B cell (primary cell): Measurements from ENCODE around the gene GLOD4. TPM values are rescaled to one million over a fixed set of nuclear protein-coding genes. Genes with fewer than 3 reads are reported as not detected.
"Not testable (repeated sequence)": the region's sequence is repeated elsewhere in the genome, so short reads cannot be mapped to it uniquely, and the experiment has no call there.

Experiments
- ATAC-seq: fragments of 200-7000 bp; cut with Tn5 transposase; one replicate; pipeline ENCODE4 v1.10.0; 2021; ENCODE audit warnings: low read depth, mild to moderate bottlenecking, moderate number of reproducible peaks, moderate library complexity
- CTCF ChIA-PET: fragments of 350-600 bp; sonication (Branson Sonifier 250); formaldehyde crosslinking; loops from one replicate; lab custom pipeline; 2021; ENCODE audit warnings: antibody characterized with exemption, inconsistent platforms; lab: Charles Lee
- POLR2A ChIA-PET: fragments of 350-600 bp; sonication (Branson Sonifier 250); formaldehyde crosslinking; loops from one replicate; lab custom pipeline; 2021; ENCODE audit warnings: antibody characterized with exemption; lab: Charles Lee
- DNase-seq: peaks from one replicate; pipeline ENCODE4 v3.0.0; 2013
- H2AFZ ChIP-seq: 2 replicates; pipeline ENCODE4 v1.6.1; 2012; ENCODE audit warnings: mild to moderate bottlenecking, low read depth, low read length; ENCODE audit not compliant: insufficient read depth, poor library complexity, severe bottlenecking
- H3K27ac ChIP-seq, 2 donors: 1 replicate in 1 of 2; 2 replicates in 1 of 2; pipeline ENCODE4 v1.5.1; 2012 to 2013; ENCODE audit warnings: low read length in 2 of 2, mild to moderate bottlenecking in 2 of 2, moderate library complexity in 1 of 2
- H3K27me3 ChIP-seq, 4 experiments: fragments of 200-600 bp in 1 of 4; sonication (generic) in 1 of 4; replicated peaks in 1 of 4; 1 replicate in 2 of 4; 2 replicates in 2 of 4; pipeline versions ENCODE4 v1.6.1 to v1.7.0; 2013 to 2016; ENCODE audit warnings: low read length in 3 of 4, mild to moderate bottlenecking in 2 of 4, mixed read lengths in 1 of 4, moderate library complexity in 1 of 4; ENCODE audit not compliant: insufficient read depth in 4 of 4, control insufficient read depth in 3 of 4; ENCODE audit errors: control extremely low read depth in 1 of 4
- H3K36me3 ChIP-seq, 2 experiments: replicated peaks in 1 of 2; 1 replicate in 1 of 2; 2 replicates in 1 of 2; pipeline versions ENCODE4 v1.6.1 to v1.7.1; 2013; ENCODE audit warnings: low read length in 1 of 2; ENCODE audit not compliant: insufficient read depth in 2 of 2, control insufficient read depth in 1 of 2; ENCODE audit errors: control extremely low read depth in 1 of 2, extremely low read depth in 1 of 2
- H3K4me1 ChIP-seq, 2 donors: fragments of 200-600 bp in 1 of 2; sonication (generic) in 1 of 2; 1 replicate in 1 of 2; 2 replicates in 1 of 2; pipeline versions ENCODE4 v1.5.1 to v1.6.1; 2013 to 2017; ENCODE audit warnings: low read length in 2 of 2; ENCODE audit not compliant: control insufficient read depth in 2 of 2, insufficient read depth in 2 of 2
- H3K4me2 ChIP-seq: replicated peaks from 2 replicates; pipeline ENCODE3; 2012; ENCODE audit warnings: mild to moderate bottlenecking, low read depth, low read length; ENCODE audit not compliant: poor library complexity, severe bottlenecking
- H3K4me3 ChIP-seq, 5 experiments: fragments of 200-600 bp in 1 of 5; sonication (generic) in 1 of 5; 1 replicate in 3 of 5; 2 replicates in 2 of 5; pipeline versions ENCODE4 v1.5.1 to v1.7.0; 2011 to 2016; ENCODE audit warnings: low read length in 4 of 5, mild to moderate bottlenecking in 4 of 5, low read depth in 2 of 5, control low read depth in 1 of 5, moderate library complexity in 1 of 5; ENCODE audit not compliant: insufficient read depth in 1 of 5; ENCODE audit errors: control extremely low read depth in 1 of 5, extremely low read depth in 1 of 5
- H3K79me2 ChIP-seq: fragments of 200-600 bp; sonication (generic); one replicate; pipeline ENCODE4 v1.6.0; 2016; ENCODE audit warnings: low read length; ENCODE audit not compliant: control insufficient read depth, insufficient read depth
- H3K9ac ChIP-seq: fragments of 200-600 bp; sonication (generic); 2 replicates; pipeline ENCODE4 v1.6.1; 2017; ENCODE audit warnings: mild to moderate bottlenecking, low read length, moderate library complexity
- H3K9me3 ChIP-seq, 3 donors: one replicate each; pipeline versions ENCODE4 v1.6.1 to v1.7.1; 2013; ENCODE audit warnings: low read length in 2 of 3; ENCODE audit not compliant: control insufficient read depth in 2 of 3, insufficient read depth in 1 of 3; ENCODE audit errors: control extremely low read depth in 1 of 3
- H4K20me1 ChIP-seq: 2 replicates; pipeline ENCODE4 v1.6.0; 2012; ENCODE audit warnings: mild to moderate bottlenecking, low read length; ENCODE audit not compliant: insufficient read depth, control insufficient read depth, poor library complexity, severe bottlenecking
- H3K27ac Mint-ChIP-seq: one replicate; pipeline ENCODE4 v1.8.0; 2021; ENCODE audit warnings: mixed read lengths
- H3K27me3 Mint-ChIP-seq: one replicate; pipeline ENCODE4 v1.8.0; 2021; ENCODE audit warnings: mixed read lengths
- H3K4me1 Mint-ChIP-seq: one replicate; pipeline ENCODE4 v1.8.0; 2021; ENCODE audit warnings: mixed read lengths
- H3K4me3 Mint-ChIP-seq: one replicate; pipeline ENCODE4 v1.8.0; 2021; ENCODE audit warnings: mixed read lengths
- H3K9me3 Mint-ChIP-seq: one replicate; pipeline ENCODE4 v1.8.0; 2022; ENCODE audit warnings: mixed read lengths; ENCODE audit not compliant: insufficient read depth
- CTCF ChIP-seq: fragments of 200-600 bp; IDR thresholded peaks from one replicate; pipeline ENCODE4 v1.8.0; 2022; ENCODE audit warnings: antibody characterized with exemption, mild to moderate bottlenecking
- EZH2 ChIP-seq: IDR thresholded peaks from 2 replicates; pipeline ENCODE4 v1.6.1; 2012; ENCODE audit warnings: borderline replicate concordance, low read depth, mild to moderate bottlenecking, moderate library complexity, low read length; ENCODE audit not compliant: insufficient read depth, poor library complexity, severe bottlenecking
- WGBS: methylation state at CpG from one replicate; pipeline ENCODE4 v1.1.5; 2013; ENCODE audit warnings: missing lambda C conversion rate; ENCODE audit not compliant: insufficient coverage; 5-methylcytosine and 5-hydroxymethylcytosine counted together
- intact Hi-C: fragments of 100-400 bp; cut with micrococcal nuclease; formaldehyde crosslinking; loops from one replicate; pipeline ENCODE4 v1.10.0; 2022
- polyA plus RNA-seq: library from polyadenylated mRNA; depleted of rRNA; stranded (reverse); fragments of >200 nt; gene quantifications from 2 replicates; pipeline ENCODE4 v1.2.3, GENCODE V29; 2012
- total RNA-seq, 2 donors: library from RNA; stranded (reverse); fragments of 120-200 nt in 1 of 2; gene quantifications; 1 replicate in 1 of 2; 2 replicates in 1 of 2; pipeline versions ENCODE4 v1.2.3 to v1.2.4, GENCODE V29; 2013 to 2022

Gene GLOD4
- total and polyA plus RNA-seq, 2 donors (not counting 1 experiment from before 2014, with no cell fraction given), result 24.0 to 77.4 TPM

DNA sequence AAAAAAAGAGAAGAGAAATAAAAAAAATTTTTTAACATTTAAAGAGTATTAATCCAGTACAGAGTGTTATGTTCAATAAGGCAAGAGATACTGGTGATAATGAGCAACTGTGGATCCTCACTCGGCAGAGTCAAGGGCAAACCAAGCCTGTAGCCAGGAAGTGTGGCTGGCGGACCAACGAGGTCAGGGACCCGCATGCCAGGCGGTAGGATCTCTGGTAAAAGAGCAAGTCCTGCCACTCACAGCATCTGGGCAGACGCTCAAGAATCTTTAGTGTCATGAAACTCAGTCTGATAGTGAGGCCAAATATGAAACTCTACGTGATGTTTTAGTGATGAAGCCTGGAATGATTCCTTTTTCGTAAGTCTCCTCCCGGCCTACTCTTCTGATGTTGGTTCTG is 21.7 kb downstream of the GLOD4 start:
- Histone ChIP-seq H3K79me2 (no peaks in the 10 kb centered on the region), H3K27me3 (no peaks in the 10 kb centered on the region), H3K9me3 (no peaks in the 10 kb centered on the region), H4K20me1 (no peaks in the 10 kb centered on the region), H3K4me1 (no peaks in the 10 kb centered on the region), H2AFZ (no peak overlapping the region), H3K27ac (no peak overlapping the region), H3K4me2 (no peak overlapping the region), H3K4me3 (no peak overlapping the region), H3K36me3 (peaks cover 0 to 31% of the 10 kb centered on the region in 2 experiments), H3K9ac (no peak overlapping the region)
- no peak for DNase-seq
- Mint-ChIP-seq H3K9me3 (no peaks in the 10 kb centered on the region), H3K4me3 (no peak overlapping the region), H3K27me3 (no peaks in the 10 kb centered on the region), H3K4me1 (no peaks in the 10 kb centered on the region), H3K27ac (no peak overlapping the region)
- intact Hi-C loops, result no loop called here
- WGBS, result 97% methylated on average over 9 of the region's 9 CpGs
- ChIA-PET POLR2A (no interaction called here), CTCF (no interaction called here)
- ATAC-seq, result no peak
- no peak for TF ChIP-seq CTCF
- TF ChIP-seq EZH2, result no peak

DNA sequence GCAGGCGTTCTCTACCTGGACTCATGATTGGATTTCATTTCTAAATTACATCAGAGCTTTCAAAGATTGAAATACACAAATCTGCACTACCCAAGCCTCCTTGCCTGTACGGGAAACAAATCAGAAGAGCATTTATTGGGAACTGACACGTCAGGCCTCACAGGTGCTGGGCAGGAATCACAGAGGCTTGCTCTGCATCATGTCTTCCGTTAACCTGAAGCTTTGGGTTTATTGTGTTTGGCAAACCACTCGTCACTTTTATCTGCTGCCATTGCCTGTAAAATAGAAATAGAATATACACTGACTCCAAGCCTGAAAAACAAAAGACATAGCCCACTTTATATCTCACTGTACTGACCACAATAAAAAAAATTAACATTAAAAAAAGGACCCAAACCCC is 22.1 kb downstream of the GLOD4 start:
- Histone ChIP-seq H3K36me3 (peaks cover 0 to 27% of the 10 kb centered on the region in 2 experiments), H3K27me3 (no peaks in the 10 kb centered on the region), H2AFZ (no peak overlapping the region), H3K27ac (no peak overlapping the region), H3K4me1 (no peaks in the 10 kb centered on the region), H3K4me2 (no peak overlapping the region), H3K79me2 (no peaks in the 10 kb centered on the region), H3K9ac (no peak overlapping the region), H3K9me3 (no peaks in the 10 kb centered on the region), H3K4me3 (no peak overlapping the region), H4K20me1 (no peaks in the 10 kb centered on the region)
- ChIA-PET CTCF (no interaction called here), POLR2A (no interaction called here)
- DNase-seq (no peak), ATAC-seq (no peak)
- TF ChIP-seq CTCF (no peak), EZH2 (no peak)
- Mint-ChIP-seq H3K27me3 (no peaks in the 10 kb centered on the region), H3K27ac (no peak overlapping the region), H3K4me1 (no peaks in the 10 kb centered on the region), H3K4me3 (no peak overlapping the region), H3K9me3 (no peaks in the 10 kb centered on the region)
- intact Hi-C loops, result no loop called here
- WGBS, result 97% methylated on average over 3 of the region's 5 CpGs

DNA sequence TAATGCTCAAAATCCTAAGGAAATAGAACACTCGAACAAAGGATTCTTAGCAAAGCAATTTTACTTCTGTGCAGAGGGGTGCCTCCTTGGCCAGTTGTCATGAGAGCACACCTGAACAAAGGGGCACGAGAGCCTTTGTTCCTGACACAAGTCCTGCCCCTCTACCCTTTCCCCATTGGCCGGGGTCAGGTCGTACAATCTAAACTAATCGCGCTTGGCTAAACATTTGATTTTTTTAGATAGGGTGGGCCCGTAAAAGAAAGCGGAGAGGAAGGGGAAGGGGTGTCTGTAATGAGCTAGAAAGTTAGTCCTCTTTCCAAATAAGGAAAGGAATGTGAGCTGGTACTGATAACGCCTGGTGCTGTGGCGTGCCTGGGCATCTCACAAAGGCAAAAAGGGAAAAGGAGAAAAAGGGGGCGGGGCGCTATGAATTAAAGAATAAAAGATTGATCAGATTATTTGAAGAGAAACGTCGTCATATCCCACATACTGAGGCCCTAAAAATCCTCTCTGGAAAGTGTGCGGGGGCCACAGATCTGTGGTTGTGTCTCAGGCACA is 26.0 kb downstream of the GLOD4 start:
- H3K36me3 ChIP-seq, H3K4me3 ChIP-seq, H3K27ac Mint-ChIP-seq, H3K27me3 ChIP-seq, H3K9me3 Mint-ChIP-seq, H4K20me1 ChIP-seq, H3K27me3 Mint-ChIP-seq, H3K79me2 ChIP-seq, DNase-seq, ATAC-seq, H3K9ac ChIP-seq, H3K4me3 Mint-ChIP-seq, H3K4me2 ChIP-seq, POLR2A ChIA-PET, intact Hi-C loops, CTCF ChIA-PET, H3K9me3 ChIP-seq, H3K27ac ChIP-seq, H2AFZ ChIP-seq: not testable (repeated sequence)
- peaks cover 2 to 12% of the 10 kb centered on the region in 2 donors for H3K4me1 ChIP-seq
- 100% methylated on average over 3 of the region's 15 CpGs for WGBS
- H3K4me1 Mint-ChIP-seq, result peaks cover 14% of the 10 kb centered on the region
